D721Med (cell line): Measurements from ENCODE around the gene SLC7A8.
"Not testable (repeated sequence)": the region's sequence is repeated elsewhere in the genome, so short reads cannot be mapped to it uniquely, and the experiment has no call there.

Experiments used
- DNase-seq: peaks from one replicate; pipeline ENCODE4 v3.0.0; 2011; ENCODE audit warnings: low spot score; ENCODE audit not compliant: insufficient read length
- FAIRE-seq: peaks from 2 replicates; lab custom pipeline; 2011; peaks lifted over from hg19 to GRCh38; lab: Jason Lieb, UNC
- TF ChIP-seq, protein P1 (sequence below): IDR thresholded peaks from 2 replicates; pipeline ENCODE4 v1.5.1; 2012; ENCODE audit warnings: mild to moderate bottlenecking, control low read depth; ENCODE audit not compliant: insufficient read depth; ENCODE audit errors: missing control alignments

Gene SLC7A8

DNA sequence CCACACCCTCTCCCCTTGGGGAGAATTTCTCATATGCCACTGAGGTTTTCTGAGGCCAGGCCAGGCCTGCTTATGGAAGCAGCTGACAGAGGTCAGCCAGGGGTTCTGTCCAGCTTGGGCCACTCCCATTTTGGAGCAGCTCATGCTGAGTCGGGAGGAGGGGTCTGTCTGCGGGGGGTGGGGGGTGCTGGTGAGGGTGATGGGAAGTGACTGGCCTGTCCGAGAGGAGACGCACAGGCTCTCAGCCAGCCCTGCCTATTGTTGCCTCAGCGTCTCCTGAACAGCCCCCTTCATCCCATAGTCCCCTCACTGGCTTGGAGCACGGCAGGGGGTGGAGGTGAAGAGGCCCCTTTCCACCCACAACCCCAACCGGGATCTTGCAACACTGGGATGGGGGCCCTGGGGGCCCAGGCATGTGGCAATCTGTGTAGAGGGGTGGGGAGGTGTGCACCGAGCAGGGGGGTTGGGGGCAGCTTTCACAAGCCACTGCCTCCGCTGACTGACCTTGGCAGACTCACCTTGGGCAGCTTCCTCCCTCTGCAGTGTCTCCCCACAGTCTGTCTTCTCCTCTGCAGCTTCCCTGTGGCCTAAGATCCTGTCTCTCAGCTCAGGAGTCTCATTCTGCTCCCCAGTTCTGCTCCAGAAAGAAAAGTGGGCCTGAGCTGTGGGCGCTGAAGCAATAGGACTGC lies 69.9 kb downstream of the SLC7A8 start:
- no peak for DNase-seq
- TF ChIP-seq, protein P1, sequence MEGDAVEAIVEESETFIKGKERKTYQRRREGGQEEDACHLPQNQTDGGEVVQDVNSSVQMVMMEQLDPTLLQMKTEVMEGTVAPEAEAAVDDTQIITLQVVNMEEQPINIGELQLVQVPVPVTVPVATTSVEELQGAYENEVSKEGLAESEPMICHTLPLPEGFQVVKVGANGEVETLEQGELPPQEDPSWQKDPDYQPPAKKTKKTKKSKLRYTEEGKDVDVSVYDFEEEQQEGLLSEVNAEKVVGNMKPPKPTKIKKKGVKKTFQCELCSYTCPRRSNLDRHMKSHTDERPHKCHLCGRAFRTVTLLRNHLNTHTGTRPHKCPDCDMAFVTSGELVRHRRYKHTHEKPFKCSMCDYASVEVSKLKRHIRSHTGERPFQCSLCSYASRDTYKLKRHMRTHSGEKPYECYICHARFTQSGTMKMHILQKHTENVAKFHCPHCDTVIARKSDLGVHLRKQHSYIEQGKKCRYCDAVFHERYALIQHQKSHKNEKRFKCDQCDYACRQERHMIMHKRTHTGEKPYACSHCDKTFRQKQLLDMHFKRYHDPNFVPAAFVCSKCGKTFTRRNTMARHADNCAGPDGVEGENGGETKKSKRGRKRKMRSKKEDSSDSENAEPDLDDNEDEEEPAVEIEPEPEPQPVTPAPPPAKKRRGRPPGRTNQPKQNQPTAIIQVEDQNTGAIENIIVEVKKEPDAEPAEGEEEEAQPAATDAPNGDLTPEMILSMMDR, result no peak
- no peak for FAIRE-seq

DNA sequence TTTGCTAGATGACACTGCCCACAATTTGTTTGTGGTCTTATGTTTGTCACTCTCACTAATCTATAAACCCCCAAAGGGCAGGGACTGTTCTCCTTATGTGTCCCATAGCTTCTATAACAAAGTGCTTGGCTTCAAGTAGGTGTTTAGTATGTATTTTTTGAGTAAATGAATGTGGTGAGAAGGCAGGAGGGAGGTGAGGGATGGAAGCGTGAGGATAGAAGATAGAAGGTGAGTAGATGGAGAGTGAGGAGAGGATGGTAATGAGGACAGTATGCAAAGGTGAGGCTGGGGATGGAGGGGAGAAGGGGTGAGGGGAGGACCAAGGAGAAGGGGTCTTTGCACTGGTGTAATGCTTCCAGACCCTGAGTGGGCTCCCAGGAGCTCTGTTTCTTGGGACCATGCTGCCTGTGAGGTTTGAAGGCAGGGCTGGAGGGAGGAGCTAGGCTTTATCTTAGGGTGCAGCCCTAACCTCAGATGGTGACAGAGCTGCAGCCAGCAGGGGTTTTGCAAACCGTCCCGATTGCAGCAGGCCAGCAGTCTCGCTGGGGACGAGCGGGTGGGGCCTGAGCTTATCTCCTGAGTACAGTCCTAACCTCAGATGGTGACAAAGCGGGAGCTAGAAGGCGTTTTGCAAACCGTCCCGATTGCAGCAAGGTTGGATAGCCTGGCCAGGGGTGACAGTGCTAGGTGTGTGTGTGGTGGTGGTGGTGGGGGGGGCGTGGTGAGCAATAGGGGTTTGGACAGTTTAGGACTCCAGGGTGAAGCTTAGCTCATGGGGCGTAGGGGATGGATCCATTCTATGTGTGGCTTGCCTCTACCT lies 70.9 kb downstream of the SLC7A8 start:
- DNase-seq (no peak), FAIRE-seq (no peak)
- TF ChIP-seq, protein P1, result no peak

DNA sequence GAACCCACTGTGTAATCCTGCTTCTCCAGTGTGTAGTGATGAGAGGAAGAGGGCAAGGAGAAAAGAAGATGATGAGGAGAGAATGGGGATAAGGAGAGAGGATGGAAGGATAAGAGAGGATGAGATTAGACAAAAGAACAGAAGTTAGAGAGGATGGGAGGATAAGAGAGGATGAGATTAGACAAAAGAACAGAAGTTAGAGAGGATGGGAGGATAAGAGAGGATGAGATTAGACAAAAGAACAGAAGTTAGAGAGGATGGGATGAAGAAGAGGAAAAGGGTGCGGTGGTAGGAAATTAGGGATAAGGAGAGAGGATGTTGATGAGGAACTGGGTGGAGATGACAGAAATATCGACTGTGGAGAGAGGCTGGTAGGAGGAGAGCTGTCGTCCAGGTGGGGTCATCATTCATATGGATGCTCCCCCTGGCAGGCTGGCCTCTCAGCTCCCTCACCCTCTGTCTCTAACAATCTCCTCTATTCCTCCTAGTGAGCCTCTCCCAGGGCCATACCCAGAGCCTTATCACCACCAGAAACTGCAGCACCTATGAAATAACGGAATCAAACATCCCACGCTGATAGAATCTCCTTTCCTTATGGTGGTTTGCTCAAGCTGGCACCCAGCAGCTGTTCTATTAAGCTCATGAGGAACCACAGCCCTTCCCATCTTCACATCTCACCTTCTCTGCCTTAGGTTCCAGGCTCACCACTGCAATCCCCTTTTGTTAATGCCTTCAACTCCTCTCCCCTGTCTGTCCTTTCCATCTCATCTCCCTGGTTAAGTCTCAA lies 72.7 kb downstream of the SLC7A8 start:
- TF ChIP-seq, protein P1, result no peak
- DNase-seq, result no peak
- no peak for FAIRE-seq

DNA sequence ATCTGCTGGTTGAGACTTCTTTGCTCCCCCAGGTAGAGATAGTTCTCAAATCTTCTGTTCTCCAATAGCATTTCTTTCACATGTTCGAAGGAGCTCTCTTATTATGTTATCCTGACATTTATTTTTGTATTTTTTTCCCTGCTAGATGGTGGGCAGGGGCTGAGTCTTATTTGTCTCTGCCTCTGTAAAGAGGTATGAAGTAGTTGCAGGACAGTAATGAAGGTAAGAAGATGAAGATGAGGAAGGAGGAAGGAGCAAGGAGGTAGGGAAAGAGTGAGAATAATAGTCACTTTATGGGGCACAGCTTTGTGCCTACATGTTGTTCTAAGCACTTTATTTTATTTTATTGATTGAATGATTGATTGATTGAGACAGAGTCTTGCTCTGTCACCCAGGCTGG lies 73.7 kb downstream of the SLC7A8 start:
- no peak for FAIRE-seq
- no peak for DNase-seq
- TF ChIP-seq, protein P1, result no peak

DNA sequence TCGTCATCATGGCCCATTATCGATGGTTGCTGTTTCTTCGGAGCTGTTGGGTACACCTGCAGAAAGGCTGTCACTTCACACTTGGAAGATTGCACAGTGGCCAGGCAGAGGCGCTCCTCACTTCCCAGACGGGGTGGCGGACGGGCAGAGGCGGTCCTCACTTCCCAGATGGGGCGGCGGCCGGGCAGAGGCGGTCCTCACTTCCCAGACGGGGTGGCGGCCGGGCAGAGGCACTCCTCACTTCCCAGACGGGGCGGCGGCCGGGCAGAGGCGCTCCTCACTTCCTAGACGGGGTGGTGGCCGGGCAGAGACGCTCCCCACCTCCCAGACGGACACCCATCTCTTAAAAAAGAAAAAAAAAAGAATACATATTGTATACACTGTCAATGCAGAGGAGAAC lies 75.3 kb downstream of the SLC7A8 start:
- not testable (repeated sequence) for DNase-seq, FAIRE-seq

DNA sequence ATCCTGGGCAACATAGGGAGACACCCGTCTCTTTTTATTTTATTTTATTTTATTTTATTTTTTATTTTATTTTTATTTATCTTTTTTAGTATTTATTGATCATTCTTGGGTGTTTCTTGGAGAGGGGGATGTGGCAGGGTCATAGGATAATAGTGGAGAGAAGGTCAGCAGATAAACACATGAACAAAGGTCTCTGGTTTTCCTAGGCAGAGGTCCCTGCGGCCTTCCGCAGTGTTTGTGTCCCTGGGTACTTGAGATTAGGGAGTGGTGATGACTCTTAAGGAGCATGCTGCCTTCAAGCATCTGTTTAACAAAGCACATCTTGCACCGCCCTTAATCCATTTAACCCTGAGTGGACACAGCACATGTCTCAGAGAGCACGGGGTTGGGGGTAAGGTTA lies 75.8 kb downstream of the SLC7A8 start:
- not testable (repeated sequence) for DNase-seq, FAIRE-seq

- no peak for FAIRE-seq
- TF ChIP-seq, protein P1, result no peak
- DNase-seq, result no peak
Observed at GRCh38 chr14:23106747-23107045, 76.8 kb downstream of the SLC7A8 start.
